Endometrial microvascular endothelial cells (primary cell): Measurements from ENCODE around the gene TMEM214. TPM values are rescaled to one million over a fixed set of nuclear protein-coding genes. Genes with fewer than 3 reads are reported as not detected.

Source experiments
- total RNA-seq: library from RNA; depleted of rRNA; stranded (reverse); fragments of >200 nt; gene quantifications from one replicate; pipeline ENCODE4 v1.2.3, GENCODE V29; 2015; ENCODE audit errors: inconsistent ontology term

The TMEM214 gene
- total RNA-seq, 1 donor from 2014 or later, result 50.4 TPM

Other genes with a start within 250 kb of the TMEM214 start
- gene CENPA, start 246.9 kb upstream of the TMEM214 start, total RNA-seq, result 11.5 TPM
- gene DPYSL5, start 184.8 kb upstream of the TMEM214 start, total RNA-seq, result not detected
- 2.6 TPM for gene MAPRE3, start 62.3 kb upstream of the TMEM214 start, total RNA-seq
- 13.2 TPM for gene AGBL5, start 18.7 kb downstream of the TMEM214 start, total RNA-seq
- 378 TPM for gene OST4, start 38.7 kb downstream of the TMEM214 start, total RNA-seq
- 1.5 TPM for gene EMILIN1, start 45.6 kb downstream of the TMEM214 start, total RNA-seq
- 4.6 TPM for gene KHK, start 53.8 kb downstream of the TMEM214 start, total RNA-seq
- gene CGREF1, start 86.2 kb downstream of the TMEM214 start, total RNA-seq, result not detected
- not detected for gene ABHD1, start 90.8 kb downstream of the TMEM214 start, total RNA-seq
- gene PREB, start 101.7 kb downstream of the TMEM214 start, total RNA-seq, result 59.5 TPM
- gene PRR30, start 106.4 kb downstream of the TMEM214 start, total RNA-seq, result not detected
- not detected for gene TCF23, start 116.0 kb downstream of the TMEM214 start, total RNA-seq
- gene ATRAID, start 179.1 kb downstream of the TMEM214 start, total RNA-seq, result 134 TPM
- gene SLC5A6, start 179.3 kb downstream of the TMEM214 start, total RNA-seq, result 80.6 TPM
- 82.7 TPM for gene CAD, start 184.4 kb downstream of the TMEM214 start, total RNA-seq
- 8.2 TPM for gene SLC30A3, start 230.1 kb downstream of the TMEM214 start, total RNA-seq
- not detected for gene DNAJC5G, start 242.5 kb downstream of the TMEM214 start, total RNA-seq
- gene TRIM54, start 249.5 kb downstream of the TMEM214 start, total RNA-seq, result 0.56 TPM